Right lobe of liver (tissue), 6 donors: ENCODE data around the gene SH3BP4. TPM values are rescaled to one million over a fixed set of nuclear protein-coding genes. Genes with fewer than 3 reads are reported as not detected.
"Not testable (repeated sequence)": the region's sequence is repeated elsewhere in the genome, so short reads cannot be mapped to it uniquely, and the experiment has no call there.

Experiments used
- ATAC-seq, 4 donors: fragments of 200-7000 bp; cut with Tn5 transposase; one replicate each; pipeline ENCODE4 v1.9.1; 2020; ENCODE audit warnings: mild to moderate bottlenecking in 4 of 4, moderate library complexity in 4 of 4
- DNase-seq, 3 donors: peaks; one replicate each; pipeline ENCODE4 v3.0.0-alpha.2; 2020
- H3K27ac ChIP-seq, 3 donors: fragments of 200-600 bp; one replicate each; pipeline ENCODE4 v1.8.0; 2022
- H3K27me3 ChIP-seq, 2 donors: fragments of 200-600 bp; one replicate each; pipeline ENCODE4 v1.8.0; 2022
- H3K36me3 ChIP-seq, 4 donors: fragments of 200-600 bp; sonication (generic) in 1 of 4; one replicate each; pipeline versions ENCODE4 v1.5.1 to v1.8.0; 2017 to 2022; ENCODE audit warnings: control low read depth in 1 of 4
- H3K4me1 ChIP-seq, 4 donors: fragments of 200-600 bp; sonication (generic) in 1 of 4; one replicate each; pipeline versions ENCODE4 v1.5.1 to v1.8.0; 2017 to 2022; ENCODE audit warnings: control low read depth in 1 of 4
- H3K4me3 ChIP-seq, 3 donors: fragments of 200-600 bp; one replicate each; pipeline ENCODE4 v1.8.0; 2022
- H3K9me3 ChIP-seq, 4 donors: fragments of 200-600 bp; sonication (generic) in 1 of 4; one replicate each; pipeline versions ENCODE4 v1.5.1 to v1.8.0; 2017 to 2022; ENCODE audit warnings: control low read depth in 1 of 4
- POLR2A ChIP-seq: fragments of 450-650 bp; IDR thresholded peaks from one replicate; pipeline ENCODE4 v1.6.1; 2017; ENCODE audit warnings: antibody characterized with exemption, mild to moderate bottlenecking
- WGBS: methylation state at CpG from one replicate; pipeline ENCODE4 v1.1.6; 2018; ENCODE audit warnings: low coverage, low lambda C conversion rate; ENCODE audit not compliant: insufficient coverage; ENCODE audit errors: missing lambda C conversion rate; 5-methylcytosine and 5-hydroxymethylcytosine counted together
- intact Hi-C, 2 donors: fragments of 100-400 bp; cut with DNase I; formaldehyde crosslinking; loops; one replicate each; pipeline versions ENCODE4 v1.11.2 to v1.14.1; 2022
- total RNA-seq, 6 experiments: library from RNA; depleted of rRNA in 2 of 6; stranded (reverse); fragments of >200 nt in 2 of 6; fragmentation: NEBNext Ultra II Directional in 3 of 6; extraction: Animal tissue kit (Norgen Biotek cat#: 25700) in 3 of 6; gene quantifications; one replicate each; pipeline versions ENCODE4 v1.1.0 to v1.2.4, GENCODE V29; 2016 to 2023
- TF ChIP-seq, protein P1 (sequence below), 4 donors: fragments of 200-600 bp in 3 of 4; fragments of 450-650 bp in 1 of 4; IDR thresholded peaks; one replicate each; pipeline versions ENCODE4 v1.5.1 to v1.8.0; 2016 to 2022; ENCODE audit warnings: antibody characterized with exemption in 4 of 4, mild to moderate bottlenecking in 2 of 4
- donor health status: DM: no; HTN: yes; CAD: no.
- donor health status: DM: no; HTN: no; CAD: no.
- donor health status: DM: no; HTN: no; CAD: no.
- donor health status: DM: no; HTN: yes; CAD: no.
- donor health status: DM: no; HTN: yes; CAD: no.

SH3BP4 gene
- total RNA-seq, 6 experiments from 2014 or later, result 18.8 to 30.4 (median 26.3) TPM

DNA sequence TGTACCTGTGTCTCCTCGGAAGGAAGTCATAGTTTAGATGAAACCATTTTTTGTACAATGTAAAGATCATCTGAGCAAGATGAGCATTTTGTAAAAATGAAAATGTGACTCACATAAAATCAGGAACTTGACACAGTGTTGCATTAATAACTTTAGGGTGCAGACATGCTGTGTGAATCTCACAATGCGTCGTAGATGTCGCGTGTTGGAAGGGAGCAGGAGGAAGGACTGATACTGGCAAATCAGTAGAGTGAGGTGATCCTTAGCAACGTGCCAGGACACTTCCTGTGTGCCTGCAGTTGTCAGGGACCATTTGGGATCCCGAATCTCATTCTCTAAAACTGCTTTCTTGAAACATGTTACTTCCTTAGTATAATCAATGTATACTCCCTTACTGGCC lies 103.1 kb downstream of the SH3BP4 start:
- ATAC-seq (no peak), DNase-seq (peak in 1 of 3 donors; percentile 13)
- intact Hi-C loops, result no loop called here
- TF ChIP-seq, protein P1, sequence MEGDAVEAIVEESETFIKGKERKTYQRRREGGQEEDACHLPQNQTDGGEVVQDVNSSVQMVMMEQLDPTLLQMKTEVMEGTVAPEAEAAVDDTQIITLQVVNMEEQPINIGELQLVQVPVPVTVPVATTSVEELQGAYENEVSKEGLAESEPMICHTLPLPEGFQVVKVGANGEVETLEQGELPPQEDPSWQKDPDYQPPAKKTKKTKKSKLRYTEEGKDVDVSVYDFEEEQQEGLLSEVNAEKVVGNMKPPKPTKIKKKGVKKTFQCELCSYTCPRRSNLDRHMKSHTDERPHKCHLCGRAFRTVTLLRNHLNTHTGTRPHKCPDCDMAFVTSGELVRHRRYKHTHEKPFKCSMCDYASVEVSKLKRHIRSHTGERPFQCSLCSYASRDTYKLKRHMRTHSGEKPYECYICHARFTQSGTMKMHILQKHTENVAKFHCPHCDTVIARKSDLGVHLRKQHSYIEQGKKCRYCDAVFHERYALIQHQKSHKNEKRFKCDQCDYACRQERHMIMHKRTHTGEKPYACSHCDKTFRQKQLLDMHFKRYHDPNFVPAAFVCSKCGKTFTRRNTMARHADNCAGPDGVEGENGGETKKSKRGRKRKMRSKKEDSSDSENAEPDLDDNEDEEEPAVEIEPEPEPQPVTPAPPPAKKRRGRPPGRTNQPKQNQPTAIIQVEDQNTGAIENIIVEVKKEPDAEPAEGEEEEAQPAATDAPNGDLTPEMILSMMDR (IDR thresholded peaks at IDR 0.05), result no peak
- H3K27ac ChIP-seq, result no peak overlapping the region
- no peaks in the 10 kb centered on the region for H3K27me3 ChIP-seq
- H3K4me3 ChIP-seq, result no peak overlapping the region
- H3K4me1 ChIP-seq, result peaks cover 3 to 25% (median 12%) of the 10 kb centered on the region in 4 donors
- no peaks in the 10 kb centered on the region for H3K9me3 ChIP-seq
- 75% methylated on average over 7 of the region's 7 CpGs for WGBS
- peaks cover 0 to 18% (median 1%) of the 10 kb centered on the region in 4 donors for H3K36me3 ChIP-seq

DNA sequence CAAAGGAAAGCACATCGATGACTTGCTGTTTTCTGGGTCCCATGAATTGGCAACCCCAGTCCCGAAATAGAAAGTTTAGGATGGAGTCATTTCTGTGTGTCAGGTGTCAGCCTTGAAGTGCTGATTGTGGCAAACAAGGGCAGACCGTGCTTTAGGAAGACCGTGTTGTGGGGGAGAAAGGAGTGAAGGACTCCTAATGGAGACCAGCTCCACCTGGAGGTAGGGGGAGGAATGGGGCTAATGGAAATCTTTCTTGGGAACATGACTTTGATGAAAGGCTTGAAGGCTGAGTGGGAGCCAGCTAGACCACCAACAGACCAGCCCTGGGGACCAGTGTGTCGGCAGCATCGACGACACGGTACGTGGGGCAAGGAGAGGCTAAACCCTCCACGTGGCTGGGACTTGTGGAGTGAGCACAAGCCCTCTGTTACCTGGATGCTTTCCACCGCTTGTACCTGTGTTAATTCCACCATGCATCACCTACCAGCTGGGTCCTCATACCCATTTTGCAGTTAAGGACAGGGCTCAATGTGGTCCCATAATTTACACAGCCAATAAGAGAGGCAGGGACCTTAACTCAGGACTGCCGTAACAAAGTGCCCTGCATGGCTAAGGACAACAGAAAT lies 104.2 kb downstream of the SH3BP4 start:
- H3K4me1 ChIP-seq, result peaks cover under 1 to 15% (median 6%) of the 10 kb centered on the region in 4 donors
- no peak overlapping the region for H3K4me3 ChIP-seq
- peaks cover 0 to 18% (median 1%) of the 10 kb centered on the region in 4 donors for H3K36me3 ChIP-seq
- WGBS, result 46% methylated on average over 5 of the region's 12 CpGs
- peak; percentile 62 to 75 (median 72) for ATAC-seq
- peak in 1 of 3 donors; percentile 55 for DNase-seq
- H3K27me3 ChIP-seq, result no peaks in the 10 kb centered on the region
- no peak overlapping the region for H3K27ac ChIP-seq
- TF ChIP-seq, protein P1 (IDR thresholded peaks at IDR 0.05), result peak; percentile 64 to 76 (median 74)
- TF ChIP-seq POLR2A, result no peak
- H3K9me3 ChIP-seq, result no peaks in the 10 kb centered on the region
- intact Hi-C loops, result no loop called here

DNA sequence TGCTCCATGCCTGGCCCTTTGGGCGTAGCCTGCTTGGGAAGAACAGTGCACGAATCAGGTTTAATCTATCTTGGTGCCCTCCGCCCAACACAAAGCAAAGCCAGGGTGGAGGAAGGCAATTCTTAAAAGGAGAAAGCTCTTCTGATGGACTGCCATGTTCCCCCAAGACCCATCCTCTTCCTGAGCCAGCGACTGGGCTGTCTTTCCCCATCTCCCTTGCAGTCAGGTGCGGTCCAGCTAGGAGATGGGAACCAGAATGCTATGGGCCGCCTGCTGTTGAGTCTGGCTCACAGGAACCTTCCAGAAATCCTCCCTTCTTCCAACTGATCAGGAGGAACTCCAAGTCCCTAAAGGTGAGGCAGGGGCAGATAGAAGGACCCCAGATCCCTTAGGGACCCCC lies 105.0 kb downstream of the SH3BP4 start:
- DNase-seq (no peak), ATAC-seq (no peak)
- WGBS, result 85% methylated on average over 2 of the region's 6 CpGs
- intact Hi-C loops, result no loop called here
- peaks cover 0 to 8% (median 1%) of the 10 kb centered on the region in 4 donors for H3K4me1 ChIP-seq
- no peaks in the 10 kb centered on the region for H3K9me3 ChIP-seq
- TF ChIP-seq, protein P1 (IDR thresholded peaks at IDR 0.05), result no peak
- TF ChIP-seq POLR2A, result no peak
- H3K27me3 ChIP-seq, result no peaks in the 10 kb centered on the region
- peaks cover 0 to 18% (median 1%) of the 10 kb centered on the region in 4 donors for H3K36me3 ChIP-seq
- H3K27ac ChIP-seq, result no peak overlapping the region
- H3K4me3 ChIP-seq, result no peak overlapping the region

DNA sequence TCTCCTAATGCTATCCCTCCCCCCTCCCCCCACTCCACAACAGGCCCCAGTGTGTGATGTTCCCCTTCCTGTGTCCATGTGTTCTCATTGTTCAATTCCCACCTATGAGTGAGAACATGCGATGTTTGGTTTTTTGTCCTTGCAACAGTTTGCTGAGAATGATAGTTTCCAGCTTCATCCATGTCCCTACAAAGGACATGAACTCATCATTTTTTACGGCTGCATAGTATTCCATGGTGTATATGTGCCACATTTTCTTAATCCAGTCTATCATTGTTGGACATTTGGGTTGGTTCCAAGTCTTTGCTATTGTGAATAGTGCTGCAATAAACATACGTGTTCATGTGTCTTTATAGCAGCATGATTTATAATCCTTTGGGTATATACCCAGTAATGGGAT lies 105.8 kb downstream of the SH3BP4 start:
- DNase-seq, H3K27me3 ChIP-seq, ATAC-seq, H3K4me1 ChIP-seq, intact Hi-C loops, H3K4me3 ChIP-seq, H3K27ac ChIP-seq, H3K9me3 ChIP-seq: not testable (repeated sequence)
- peaks cover 0 to 18% (median 1%) of the 10 kb centered on the region in 4 donors for H3K36me3 ChIP-seq
- WGBS, result 49% methylated on average over 2 of the region's 3 CpGs

DNA sequence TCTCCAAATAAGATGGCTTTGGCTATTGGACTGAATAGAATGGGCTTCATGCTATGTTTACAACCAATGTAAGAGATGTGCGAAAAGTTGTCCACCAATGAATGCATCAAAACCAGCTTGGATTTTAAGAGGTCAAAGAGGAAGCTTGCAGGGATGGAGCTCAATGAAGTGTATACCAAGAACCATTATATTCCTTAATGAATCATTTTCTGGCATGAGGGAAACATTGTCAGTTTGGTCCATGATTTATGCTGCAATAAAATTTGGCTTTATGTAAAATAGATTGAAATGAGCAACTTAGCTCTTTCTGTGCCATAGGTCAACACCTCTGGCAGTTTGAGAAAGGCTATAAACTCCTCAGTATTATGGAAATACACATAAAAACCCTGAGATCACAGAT lies 107.3 kb downstream of the SH3BP4 start:
- H3K4me1 ChIP-seq, result no peaks in the 10 kb centered on the region
- 60% methylated on average over 1 of the region's 1 CpG for WGBS
- H3K4me3 ChIP-seq, result no peak overlapping the region
- H3K27me3 ChIP-seq, result no peaks in the 10 kb centered on the region
- H3K36me3 ChIP-seq, result peaks cover 0 to 8% (median under 1%) of the 10 kb centered on the region in 4 donors
- DNase-seq (no peak), ATAC-seq (no peak)
- TF ChIP-seq, protein P1 (IDR thresholded peaks at IDR 0.05), result no peak
- no peak for TF ChIP-seq POLR2A
- no peak overlapping the region for H3K27ac ChIP-seq
- intact Hi-C loops, result no loop called here
- no peaks in the 10 kb centered on the region for H3K9me3 ChIP-seq
